Measurements from ENCODE around the gene CLEC4E. TPM values are rescaled to one million over a fixed set of nuclear protein-coding genes. Genes with fewer than 3 reads are reported as not detected.
"Not testable (repeated sequence)": the region's sequence is repeated elsewhere in the genome, so short reads cannot be mapped to it uniquely, and the experiment has no call there.

The CLEC4E gene
- total RNA-seq, 1 experiment from 2014 or later: not detected

GRCh38 chr12:8584478-8584877 is 43.8 kb upstream of the CLEC4E start:
- H3K9me2 ChIP-seq (ENCODE audit: insufficient read depth); H3K4me1 ChIP-seq (ENCODE audit: control insufficient read depth in 1 of 2, insufficient read depth in 2 of 2, low read length in 2 of 2); DNase-seq (ENCODE audit: low read depth, low spot score); H3K4me2 ChIP-seq (ENCODE audit: low read length); H3K27ac ChIP-seq (ENCODE audit: low read depth, low read length); H3K9ac ChIP-seq (ENCODE audit: low read length); H3K79me2 ChIP-seq (ENCODE audit: insufficient read depth, low read length); ATAC-seq; H3K9me3 ChIP-seq (ENCODE audit: control insufficient read depth in 1 of 2, insufficient read depth in 1 of 2, low read depth in 1 of 2, low read length in 2 of 2); BruUV-seq (replicated peaks); RAD21 ChIA-PET (ENCODE audit: low non-redundant PET in 1 of 2, low total read pairs in 2 of 2, uncharacterized antibody in 2 of 2, unreplicated experiment in 2 of 2); H4K20me1 ChIP-seq (ENCODE audit: insufficient read depth); H3K36me3 ChIP-seq (ENCODE audit: control insufficient read depth in 1 of 2, insufficient read depth in 2 of 2, low read length in 2 of 2); POLR2A ChIA-PET; H2AFZ ChIP-seq (ENCODE audit: low read depth, low read length, poor library complexity, severe bottlenecking); intact Hi-C loops (cut with micrococcal nuclease); H3K4me3 ChIP-seq (replicated peaks in 1 of 2; ENCODE audit: low read depth in 1 of 2, low read length in 2 of 2); H3K27me3 ChIP-seq (ENCODE audit: insufficient read depth, low read length): not testable (repeated sequence)
- CTCF ChIA-PET: interaction anchor here (1.0 to 1.8 kb wide), 2 partner anchors 25 to 40 kb away, joined by 3 to 4 read pairs; no protein-coding TSS in a partner anchor

GRCh38 chr12:8584004-8584403 is 43.3 kb upstream of the CLEC4E start:
- Histone ChIP-seq H3K9ac (ENCODE audit: low read length) (no peak overlapping the region), H3K27ac (ENCODE audit: low read depth, low read length) (no peak overlapping the region), H3K4me1 (ENCODE audit: control insufficient read depth in 1 of 2, insufficient read depth in 2 of 2, low read length in 2 of 2) (no peaks in the 10 kb centered on the region), H3K9me2 (ENCODE audit: insufficient read depth) (peaks cover 2% of the 10 kb centered on the region; the same call in 1 of the 2 replicates), H3K4me3 (replicated peaks in 1 of 2; ENCODE audit: low read depth in 1 of 2, low read length in 2 of 2) (no peak overlapping the region), H3K4me2 (ENCODE audit: low read length) (no peak overlapping the region), H2AFZ (ENCODE audit: low read depth, low read length, poor library complexity, severe bottlenecking) (no peak overlapping the region), H3K27me3 (ENCODE audit: insufficient read depth, low read length) (no peaks in the 10 kb centered on the region), H3K36me3 (ENCODE audit: control insufficient read depth in 1 of 2, insufficient read depth in 2 of 2, low read length in 2 of 2) (no peaks in the 10 kb centered on the region), H4K20me1 (ENCODE audit: insufficient read depth) (no peaks in the 10 kb centered on the region), H3K9me3 (ENCODE audit: control insufficient read depth in 1 of 2, insufficient read depth in 1 of 2, low read depth in 1 of 2, low read length in 2 of 2) (no peaks in the 10 kb centered on the region), H3K79me2 (ENCODE audit: insufficient read depth, low read length) (no peaks in the 10 kb centered on the region)
- ATAC-seq (no peak), DNase-seq (ENCODE audit: low read depth, low spot score) (no peak)
- TF ChIP-seq POLR2A (IDR thresholded peaks at IDR 0.05; ENCODE audit: borderline replicate concordance, extremely low read depth, insufficient read depth, insufficient read length) (no peak), ZBTB33 (IDR thresholded peaks at IDR 0.05; ENCODE audit: extremely low read depth, insufficient replicate concordance, low read length) (no peak), ZFX (IDR thresholded peaks at IDR 0.05) (no peak), CTCF (IDR thresholded peaks at IDR 0.05 in 2 of 3, conservative IDR thresholded peaks at IDR 0.05 in 1 of 3; ENCODE audit: borderline replicate concordance in 1 of 3, insufficient read depth in 1 of 3, low read depth in 2 of 3, low read length in 2 of 3) (no peak), YY1 (IDR thresholded peaks at IDR 0.05; ENCODE audit: extremely low read depth, insufficient replicate concordance, low read depth, low read length) (no peak), REST (IDR thresholded peaks at IDR 0.05; ENCODE audit: low read depth) (no peak), FOSL1 (IDR thresholded peaks at IDR 0.05; ENCODE audit: low read depth) (no peak)
- POLR2A ChIA-PET: no interaction called here
- intact Hi-C loops (cut with micrococcal nuclease): no loop called here
- no TSS peak for BruUV-seq (replicated peaks)
- RAD21 ChIA-PET (ENCODE audit: low non-redundant PET in 1 of 2, low total read pairs in 2 of 2, uncharacterized antibody in 2 of 2, unreplicated experiment in 2 of 2): no interaction called here
- CTCF ChIA-PET: interaction anchor here (1.0 to 1.8 kb wide), 2 partner anchors 25 to 40 kb away, joined by 3 to 4 read pairs; no protein-coding TSS in a partner anchor

Data from HCT116 (cell line).